ENCODE data around the gene PACRG.

The PACRG gene

DNA sequence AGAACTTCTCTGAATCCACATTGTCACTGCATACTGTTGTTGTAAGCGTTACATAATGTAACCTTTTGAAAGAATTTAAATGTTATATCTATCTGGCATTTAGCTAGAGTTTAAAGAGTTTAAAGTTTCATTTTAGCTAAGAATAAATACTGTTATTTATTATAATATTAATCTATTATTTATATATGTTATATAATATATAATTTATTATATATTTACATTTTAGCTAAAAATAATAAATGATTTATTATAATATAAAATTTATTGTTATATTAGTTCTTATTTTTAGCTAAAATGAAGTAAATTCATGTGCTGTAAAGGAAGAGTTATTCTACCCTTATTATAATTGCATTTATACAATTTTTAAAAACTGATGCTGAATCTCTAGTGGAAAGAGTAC, 431.3 kb downstream of the PACRG start:
- DNase-seq, result no peak

DNA sequence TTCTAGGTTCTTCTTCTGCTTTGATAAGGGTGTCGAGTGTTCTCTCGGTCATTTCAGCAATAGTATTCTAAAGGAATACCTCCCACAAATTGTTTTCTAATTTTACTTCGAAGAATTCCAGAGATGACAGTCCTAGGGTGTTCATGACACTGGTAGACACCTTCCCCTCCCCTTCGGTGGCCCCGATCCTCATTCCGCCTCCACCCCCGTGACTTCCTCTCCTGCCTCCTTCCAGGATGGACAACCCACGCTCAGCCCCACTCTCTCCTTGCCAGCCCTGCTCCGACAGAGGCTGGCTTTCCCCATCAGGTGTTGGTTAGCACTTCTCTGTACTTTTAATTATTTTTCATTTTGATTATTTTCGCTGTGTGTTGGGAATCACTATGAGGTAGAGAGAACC, 431.9 kb downstream of the PACRG start:
- DNase-seq, result no peak

DNA sequence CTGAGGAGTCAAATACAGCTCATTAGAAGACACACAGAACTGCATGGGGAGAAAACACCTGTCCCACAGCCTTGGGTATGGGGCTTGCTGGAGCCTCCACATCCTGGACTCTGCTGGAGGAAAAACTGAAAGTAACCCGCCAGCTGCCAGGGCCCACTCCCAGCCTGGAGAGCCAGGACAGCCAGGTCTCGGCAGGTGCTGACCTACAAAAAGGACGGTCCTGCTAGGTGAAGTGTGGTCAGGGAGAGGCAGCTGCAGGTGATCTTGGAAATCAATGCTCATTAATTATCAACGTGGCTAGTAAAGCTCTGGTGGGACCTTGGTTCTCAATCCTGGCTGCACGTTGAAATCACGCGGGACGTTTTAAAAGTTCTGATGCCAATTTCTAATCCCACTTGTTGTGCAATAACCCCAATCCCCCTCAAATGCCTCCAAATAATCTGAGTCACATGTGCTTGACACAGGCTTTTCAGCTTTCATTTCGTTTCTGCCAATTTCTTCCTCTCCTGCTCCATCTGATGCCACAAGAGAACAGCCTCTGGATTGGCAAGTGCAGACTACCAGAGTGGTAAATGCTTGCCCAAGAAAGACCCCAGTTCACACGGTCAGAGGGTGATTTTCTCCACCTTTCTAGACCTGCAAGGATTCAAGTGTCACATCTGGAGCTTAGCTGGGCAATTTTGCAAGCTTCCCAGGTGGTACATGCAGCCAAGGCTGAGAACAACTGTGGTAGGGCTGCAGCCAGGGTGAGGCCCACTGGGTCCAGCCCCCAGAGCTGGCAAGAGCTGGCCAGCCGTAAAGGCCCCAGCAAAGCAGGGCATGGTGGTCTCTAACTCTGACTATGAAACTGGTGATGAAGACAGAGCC, 434.5 kb downstream of the PACRG start:
- no peak for DNase-seq

DNA sequence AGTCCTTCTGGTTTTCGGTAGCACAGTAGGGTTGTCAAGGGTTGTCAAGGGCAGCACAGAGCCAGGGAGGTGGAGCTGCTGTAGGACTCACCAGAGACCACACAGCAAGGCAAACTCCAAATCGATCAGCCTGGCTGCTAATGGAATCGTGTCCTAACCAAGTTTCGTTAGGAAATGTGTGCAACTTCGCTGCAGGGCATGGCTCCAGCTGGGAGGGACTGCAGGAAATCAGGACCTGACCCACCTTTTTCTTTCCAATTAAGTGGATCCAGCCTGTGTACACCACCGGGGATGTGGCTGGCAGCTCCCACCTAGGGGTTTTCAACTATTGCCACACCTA, 435.1 kb downstream of the PACRG start:
- DNase-seq, result no peak

DNA sequence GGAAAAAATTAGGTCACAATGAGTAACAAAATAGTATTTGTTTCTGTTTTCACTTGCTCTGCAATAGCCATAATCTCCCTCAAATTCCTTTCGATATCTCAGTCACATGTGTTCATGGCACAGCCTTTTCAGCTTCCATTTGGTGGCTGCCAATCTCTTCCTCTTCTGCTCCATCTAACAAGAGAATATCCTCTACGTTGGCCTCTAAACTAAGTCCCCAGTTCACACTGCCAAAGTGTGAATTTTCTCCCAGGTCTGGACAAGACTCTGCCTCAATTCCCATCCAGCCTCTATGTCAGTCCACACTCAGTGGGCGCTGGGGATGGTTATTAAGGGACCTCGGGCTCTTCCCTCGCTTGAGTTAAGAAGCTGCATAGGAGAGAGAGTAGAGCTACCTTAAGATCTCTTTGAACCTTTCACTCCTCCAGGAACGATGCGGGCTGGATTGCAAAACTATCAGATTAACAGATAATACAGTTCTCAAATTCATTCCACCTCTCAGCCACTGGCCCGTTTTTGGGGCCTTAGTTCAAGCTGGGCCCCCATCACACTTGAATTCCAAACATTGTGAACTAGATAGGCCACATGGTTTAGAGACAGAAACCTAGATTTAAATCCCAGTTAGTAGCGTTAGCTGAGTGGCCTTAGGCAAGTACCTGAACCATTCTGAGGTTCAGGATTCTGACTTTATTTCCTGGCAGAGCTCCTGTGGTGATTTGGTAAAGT, 436.6 kb downstream of the PACRG start:
- DNase-seq, result no peak

DNA sequence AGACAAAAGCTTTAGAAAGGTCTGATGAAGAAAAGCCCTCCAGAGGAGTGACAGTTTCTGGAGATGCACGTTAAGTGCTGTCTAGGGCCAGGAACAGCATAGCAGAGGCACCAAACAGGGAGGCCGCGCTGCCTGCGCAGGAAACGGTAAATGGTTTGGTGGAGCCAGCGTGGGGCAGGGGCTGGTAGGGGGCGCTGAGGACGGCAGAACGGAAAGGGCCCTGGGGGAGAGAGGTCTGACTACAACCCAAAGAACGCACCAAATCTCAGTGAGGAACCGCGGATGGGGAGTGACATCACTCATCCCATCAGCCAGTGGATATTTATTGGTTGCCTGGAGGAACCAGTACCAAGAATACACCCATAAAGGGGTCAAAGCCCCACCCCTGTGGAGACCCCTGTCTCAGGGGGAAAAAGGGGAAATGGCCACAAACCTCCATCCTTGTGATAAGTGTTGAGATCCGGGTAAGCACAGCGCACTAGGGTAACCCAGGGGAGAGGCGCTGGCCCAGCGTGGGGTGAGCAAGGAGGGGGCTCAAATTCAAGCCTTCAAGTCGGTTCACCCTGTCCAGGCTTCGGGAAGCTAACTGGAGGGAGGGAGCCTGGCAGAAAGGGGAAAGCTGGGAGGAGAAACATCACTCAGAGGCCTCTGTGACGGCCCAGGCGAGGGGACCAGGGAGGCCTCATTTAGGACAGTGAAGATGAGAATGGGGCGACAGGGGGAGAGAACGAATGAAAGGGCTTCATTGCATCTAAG, 437.6 kb downstream of the PACRG start:
- no peak for DNase-seq

DNA sequence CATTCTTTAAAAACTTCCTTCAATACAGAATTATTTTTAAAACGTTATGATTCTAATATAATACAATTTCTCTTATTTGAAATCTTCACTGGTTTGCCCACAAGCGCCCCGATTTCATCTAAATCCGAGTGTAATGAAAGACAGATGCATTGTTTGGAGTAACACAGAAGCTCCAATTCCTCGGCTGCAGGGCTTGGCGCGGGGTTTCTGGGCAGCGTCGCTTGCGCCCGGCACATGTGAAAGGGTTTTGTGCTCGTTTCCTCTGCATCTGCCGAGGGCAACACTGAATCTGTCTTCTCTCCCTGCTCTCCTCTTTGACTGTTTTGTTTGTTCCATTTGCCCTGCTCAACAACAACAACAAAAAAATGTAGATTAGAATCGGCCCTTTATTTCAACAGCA, 438.1 kb downstream of the PACRG start:
- no peak for DNase-seq

DNA sequence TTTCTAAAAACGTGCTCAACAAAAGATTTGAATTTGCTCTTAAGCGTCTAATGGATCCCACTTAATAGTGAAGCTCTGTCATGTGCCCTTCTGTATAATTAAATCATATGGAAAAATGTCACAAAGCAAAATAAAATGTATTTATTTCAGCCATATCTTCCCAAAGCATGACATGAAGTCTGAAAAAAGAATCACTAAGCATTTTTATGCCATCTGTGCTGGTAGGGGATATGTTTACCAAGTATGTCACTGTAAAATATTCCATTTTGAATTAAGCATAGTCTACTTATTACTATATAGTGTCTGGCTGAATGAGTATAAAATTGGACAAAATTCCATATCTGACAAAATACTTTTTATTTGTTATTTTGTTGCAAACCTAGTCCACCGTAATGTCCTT, 438.7 kb downstream of the PACRG start:
- DNase-seq, result no peak

DNA sequence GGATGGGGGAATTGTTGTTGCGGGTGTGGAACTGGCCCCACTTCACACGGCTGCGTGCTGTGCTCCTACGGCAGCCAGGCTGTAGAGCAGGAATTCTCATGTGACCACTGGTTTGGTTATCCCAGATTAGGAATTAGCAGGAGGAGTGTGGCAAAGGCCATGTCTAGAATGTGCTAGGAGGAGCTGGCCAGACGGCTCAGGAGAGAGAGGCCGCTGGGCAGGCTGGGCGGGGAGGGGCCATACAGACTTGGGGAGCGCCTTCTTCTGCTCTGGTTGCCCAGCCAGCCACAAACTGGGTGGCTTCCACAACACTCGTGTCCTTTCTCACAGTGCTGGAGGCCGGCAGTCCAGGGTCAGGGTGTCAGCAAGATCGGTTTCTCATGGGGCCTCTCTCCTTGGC, 441.7 kb downstream of the PACRG start:
- no peak for DNase-seq

DNA sequence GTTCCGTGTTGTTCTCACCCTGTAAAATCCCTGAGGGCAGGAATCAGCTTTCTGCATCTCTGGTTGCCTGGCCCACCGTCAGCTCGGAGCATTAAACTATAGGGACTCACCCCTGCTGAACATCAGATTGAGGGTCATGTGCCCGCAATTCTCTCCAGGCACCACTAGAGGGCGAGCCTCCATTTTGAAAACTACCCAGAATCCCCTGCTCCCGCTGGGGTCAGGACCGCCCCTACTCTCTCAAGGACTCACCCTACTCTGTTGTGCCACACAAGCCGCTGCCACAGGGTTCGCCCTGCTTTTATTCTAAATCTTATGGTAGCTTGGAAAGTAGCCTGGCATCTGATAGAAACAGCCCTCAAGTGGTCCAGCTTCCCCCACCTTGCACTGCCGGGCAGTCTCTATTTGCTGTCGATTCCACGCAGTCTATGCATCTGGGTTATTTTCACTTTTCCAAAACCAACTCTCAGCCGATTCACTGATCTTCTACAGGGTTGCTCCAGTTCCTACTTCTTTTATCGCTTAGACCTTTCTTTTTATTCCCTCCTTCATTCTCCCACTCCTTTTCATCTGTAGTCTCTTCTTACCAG, 442.6 kb downstream of the PACRG start:
- DNase-seq, result peak; percentile 16

DNA sequence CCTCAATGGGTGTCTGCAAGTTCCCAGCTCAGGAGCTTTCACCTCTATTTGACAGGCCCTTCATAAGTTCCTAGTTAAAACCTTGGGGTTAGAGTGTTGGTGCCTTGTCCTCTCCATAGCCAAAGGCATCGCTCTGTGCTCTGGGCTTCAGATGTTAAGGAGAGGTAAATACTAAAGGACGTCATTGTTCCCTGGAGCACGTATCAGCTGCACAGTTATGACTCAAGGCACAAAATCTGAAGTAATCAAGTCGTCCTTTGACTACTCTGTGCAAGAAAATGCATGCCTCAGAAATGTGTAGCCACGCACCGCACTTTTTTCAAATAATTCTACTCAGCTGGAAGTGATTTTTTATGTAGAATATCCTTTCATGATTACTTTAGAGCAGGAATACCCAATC, 446.0 kb downstream of the PACRG start:
- peak; percentile 6 for DNase-seq

DNA sequence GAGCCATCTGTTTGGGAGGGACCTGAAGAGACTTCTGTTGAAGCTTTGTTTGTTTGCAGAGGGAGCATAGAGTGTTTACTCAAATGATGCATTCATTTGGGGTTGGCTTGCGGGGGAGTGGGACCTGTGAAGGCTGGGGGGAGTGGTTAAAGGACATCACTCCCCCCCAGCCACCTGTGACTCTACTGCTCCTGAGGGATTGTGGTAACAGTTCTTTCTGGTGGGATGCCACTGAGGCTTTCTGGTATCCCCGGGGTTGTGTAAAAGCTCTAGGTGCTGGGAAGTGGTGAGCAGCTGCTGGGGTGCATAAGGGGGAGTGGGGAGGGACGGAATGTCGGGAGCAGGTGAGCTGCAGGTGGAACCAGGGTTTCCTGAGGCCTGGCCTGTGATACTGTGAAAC, 447.5 kb downstream of the PACRG start:
- DNase-seq, result no peak

DNA sequence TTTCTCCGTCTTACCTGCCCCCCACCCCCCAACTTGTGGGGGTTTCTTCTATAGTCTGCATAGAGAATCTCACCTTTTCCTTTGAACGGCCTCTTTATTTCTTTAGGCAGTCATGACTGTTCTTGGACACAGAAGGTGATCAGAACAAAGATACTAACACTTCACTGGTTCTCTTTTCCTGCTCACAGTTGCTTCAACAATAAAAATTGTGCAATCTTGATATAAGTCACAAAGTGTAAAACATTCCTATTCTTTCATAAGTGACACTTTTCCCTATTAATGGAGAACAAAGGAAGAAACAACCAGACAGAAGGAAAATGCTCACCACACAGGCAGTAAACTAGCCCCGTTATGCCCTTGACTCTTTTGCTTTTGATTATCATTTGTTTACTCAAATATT, 448.3 kb downstream of the PACRG start:
- no peak for DNase-seq

DNA sequence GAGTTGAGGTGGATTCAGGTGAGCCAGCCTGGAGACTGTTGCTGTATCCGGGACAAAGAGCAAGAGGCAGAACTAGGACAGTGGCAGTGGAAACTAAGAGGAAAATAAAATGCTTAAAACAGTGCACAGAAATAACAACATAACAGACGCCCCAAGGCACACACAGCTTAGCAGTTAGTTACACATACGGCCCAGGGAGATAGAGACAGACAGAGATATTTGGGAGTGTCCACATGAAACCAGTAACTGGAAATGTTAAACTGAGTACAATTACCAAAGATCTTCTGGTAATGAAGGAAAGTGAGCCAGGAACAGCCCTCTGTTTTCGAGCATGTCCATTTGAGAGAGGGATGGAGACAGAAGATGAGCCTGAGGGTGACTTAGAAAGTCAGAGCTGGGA, 449.2 kb downstream of the PACRG start:
- DNase-seq, result no peak

DNA sequence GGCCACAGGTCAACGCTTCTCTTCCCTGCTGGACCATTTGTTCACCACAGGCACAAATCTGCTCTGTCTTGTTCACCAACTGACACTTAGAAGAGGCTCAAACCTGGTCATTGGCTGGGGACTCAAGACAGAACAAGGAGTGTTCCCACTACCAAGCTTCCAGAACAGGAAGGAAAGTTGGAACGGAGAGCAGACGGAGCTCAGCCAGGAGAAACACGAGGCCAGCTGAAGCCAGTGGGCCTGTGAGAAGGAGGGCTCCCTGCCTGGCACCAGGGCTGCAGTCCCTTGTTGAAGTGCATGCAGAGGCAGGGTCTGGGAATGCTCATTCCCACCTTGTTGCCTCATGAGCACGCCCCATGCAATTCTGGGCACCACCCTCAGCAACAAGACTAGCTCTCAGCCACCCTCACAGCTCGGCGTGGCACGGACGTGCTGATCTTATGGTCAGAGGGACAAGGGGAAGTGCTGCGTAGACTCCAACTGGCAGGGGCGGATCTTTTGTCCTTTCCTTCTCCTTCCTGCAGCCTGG, 450.2 kb downstream of the PACRG start:
- DNase-seq, result no peak

DNA sequence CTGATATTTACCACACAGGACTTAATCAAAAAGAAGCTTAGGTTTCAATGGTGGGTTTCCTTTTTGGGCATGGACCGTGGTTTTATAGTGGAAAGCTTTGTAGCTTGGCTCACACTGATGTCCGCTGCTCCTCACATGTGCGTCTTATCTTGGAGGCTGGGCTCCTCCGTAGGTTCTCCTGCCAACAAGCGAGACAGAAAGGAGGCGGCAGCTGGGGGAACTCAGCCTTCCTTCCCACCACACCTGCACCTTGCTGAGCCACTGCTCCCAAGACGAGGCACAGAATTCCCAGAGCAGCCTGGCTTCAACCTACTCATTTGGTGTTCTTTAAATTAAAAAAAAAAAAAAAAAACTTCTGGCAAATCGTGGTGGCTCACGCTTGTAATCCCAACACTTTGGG, 451.3 kb downstream of the PACRG start:
- DNase-seq, result no peak

DNA sequence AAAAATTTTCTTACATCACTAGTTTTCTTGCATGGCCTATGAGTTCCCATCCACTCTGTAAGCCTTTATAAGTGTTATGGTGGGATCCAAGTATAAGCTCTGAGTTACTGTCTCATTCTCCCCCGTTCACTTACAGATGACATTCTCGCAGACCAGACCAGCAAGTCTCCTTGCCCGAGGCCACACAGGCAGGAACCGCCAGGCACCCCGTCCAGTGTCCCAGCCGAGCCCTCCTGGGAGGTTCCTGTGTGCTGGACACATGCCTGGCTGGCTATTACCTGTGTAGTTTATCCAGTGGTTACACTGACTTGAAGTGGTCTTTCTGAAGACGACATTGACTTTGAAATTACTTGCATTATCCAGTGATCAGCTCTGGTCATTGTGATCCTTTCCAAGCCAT, 451.9 kb downstream of the PACRG start:
- DNase-seq, result no peak

DNA sequence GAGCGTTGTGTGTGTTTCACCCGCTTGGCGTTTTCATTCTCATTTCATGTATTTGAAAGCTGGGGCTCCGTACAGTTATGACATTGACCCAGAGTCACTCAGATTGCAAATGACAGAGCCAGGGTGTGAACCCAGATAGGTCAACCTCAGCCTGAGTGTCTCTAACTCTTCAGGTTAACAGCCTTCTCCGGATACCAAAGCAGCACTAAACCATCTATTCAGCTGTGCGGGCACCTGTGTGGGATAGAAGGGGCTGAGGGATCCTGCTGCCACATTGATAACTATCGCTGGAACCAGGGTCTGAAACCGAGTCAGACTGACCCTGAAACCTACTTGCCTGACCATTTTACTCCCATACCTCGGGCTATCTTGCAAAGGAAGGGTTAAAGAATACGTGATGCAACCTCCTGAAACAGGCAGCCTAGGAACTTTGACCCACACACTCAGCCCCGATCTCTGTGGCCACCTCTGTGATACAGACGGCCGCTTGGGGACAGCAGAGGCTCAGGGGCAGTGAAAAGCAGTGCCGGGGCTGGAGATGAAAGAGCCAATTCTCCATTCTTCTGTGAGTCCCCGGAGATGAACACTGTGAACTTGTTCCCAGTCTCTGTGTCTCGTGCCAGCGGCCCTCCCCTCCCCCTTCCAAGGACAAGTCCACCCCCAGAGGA, 453.2 kb downstream of the PACRG start:
- peak; percentile 60 for DNase-seq

DNA sequence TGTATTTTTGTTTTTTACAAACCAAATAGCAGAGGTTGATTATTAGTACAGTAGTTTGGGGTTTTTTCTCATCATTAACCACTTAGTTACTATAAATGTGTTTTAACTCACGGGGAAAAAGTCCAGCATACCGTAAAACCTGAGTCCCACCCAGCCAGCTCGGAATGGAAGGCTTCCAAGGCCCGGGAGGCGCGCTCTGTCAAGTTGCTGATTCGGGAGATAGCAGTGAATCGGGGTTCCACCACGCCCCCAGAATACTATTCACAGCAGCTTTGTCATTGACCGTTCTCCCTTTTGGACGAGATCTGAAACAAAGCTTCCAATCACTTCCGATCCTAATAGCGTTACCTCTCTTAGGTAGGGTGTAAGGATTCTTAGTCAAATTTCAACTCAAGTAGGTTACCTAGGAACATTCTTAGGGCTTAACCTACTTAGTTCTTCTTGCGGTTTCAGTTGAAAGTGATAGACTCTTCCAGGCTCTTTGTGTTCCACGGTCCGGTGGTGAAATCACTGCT, 453.9 kb downstream of the PACRG start:
- DNase-seq, result no peak

DNA sequence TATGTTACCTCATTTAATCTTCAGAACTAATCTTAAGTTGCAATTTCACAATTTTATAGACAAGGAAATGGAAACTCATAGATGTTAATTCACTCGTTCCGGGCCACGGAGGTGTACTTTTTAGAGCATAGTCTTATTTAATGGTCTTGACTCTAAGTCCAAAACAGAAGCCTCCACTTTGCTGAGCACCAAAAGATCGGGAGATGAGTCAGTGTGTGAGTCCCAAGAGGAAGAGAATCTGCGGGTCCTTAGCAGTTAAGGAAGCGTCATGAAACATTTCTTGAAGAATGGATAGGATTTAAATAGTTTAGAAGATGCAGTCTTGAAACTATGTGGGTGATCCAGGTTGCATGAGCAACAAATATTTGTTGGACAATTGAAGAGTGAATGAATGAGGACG, 454.9 kb downstream of the PACRG start:
- DNase-seq, result no peak

DNA sequence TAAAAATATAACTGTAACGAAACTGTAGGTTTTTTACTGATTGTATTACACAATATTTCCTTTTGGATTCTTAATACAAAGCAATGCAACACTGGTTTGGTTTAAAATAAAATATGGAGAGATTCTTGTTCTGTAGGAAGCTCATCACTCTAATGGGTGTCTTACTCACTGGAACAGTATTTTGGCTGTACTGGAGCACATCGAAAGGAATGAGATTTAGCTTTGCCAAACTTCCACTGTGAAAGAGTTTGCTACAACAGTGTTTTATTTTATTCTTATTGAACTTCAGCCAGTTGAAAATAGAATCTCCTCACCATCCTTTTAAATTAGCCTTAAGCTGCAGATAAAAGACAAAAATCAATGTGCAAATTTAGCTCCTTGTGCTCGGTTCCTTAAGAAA, 456.0 kb downstream of the PACRG start:
- peak; percentile 41 for DNase-seq

DNA sequence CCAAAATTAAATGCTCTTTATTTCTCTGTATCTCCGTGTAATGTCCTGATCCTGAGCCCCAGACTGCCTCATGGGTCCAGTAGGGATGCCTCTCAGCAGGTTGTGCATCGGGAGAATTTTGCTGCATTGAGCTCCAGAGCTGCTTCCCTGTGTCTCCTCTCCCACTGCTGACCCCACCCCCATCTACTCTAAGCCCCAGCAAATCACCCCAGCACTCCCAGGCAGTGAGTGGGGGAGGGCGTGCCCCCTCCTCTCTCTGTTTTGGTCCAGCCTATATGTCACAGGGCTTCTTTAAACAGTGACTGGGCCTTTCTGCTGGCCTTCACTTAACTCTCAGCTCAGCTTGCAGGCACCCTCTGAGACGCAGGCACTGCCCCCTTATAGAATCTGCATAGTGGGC, 458.0 kb downstream of the PACRG start:
- no peak for DNase-seq
